ENCODE measurements around the gene MGAT5.

The MGAT5 gene

DNA sequence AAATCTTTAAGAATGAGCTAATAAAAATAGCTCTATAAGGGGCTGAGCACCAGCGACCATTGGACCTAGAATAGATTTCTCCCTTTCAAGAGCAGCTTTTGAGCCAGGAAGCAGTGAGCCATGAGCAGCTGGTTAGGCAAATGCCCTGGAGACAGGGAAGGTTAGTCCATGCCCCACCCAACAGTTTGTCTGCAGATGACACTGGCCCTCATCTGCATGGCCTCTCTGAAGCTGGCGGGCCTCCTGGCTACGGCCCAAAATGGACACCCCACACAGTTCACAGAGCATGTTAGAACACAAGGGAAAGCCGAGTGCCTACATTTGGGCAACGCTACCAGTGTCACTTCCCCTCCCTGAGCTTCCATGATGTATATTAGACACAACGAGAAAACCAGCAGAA lies 201.1 kb downstream of the MGAT5 start:
- no peak overlapping the region for H3K9ac ChIP-seq (ENCODE audit: low read depth, low read length)
- H3K4me1 ChIP-seq (ENCODE audit: insufficient read depth, low read length), result no peaks in the 10 kb centered on the region
- H3K36me3 ChIP-seq (ENCODE audit: insufficient read depth, low read length), result no peaks in the 10 kb centered on the region
- H3K9me3 ChIP-seq (ENCODE audit: control insufficient read depth, insufficient read depth, low read length), result no peaks in the 10 kb centered on the region

- Histone ChIP-seq H3K9ac (ENCODE audit: low read depth, low read length) (no peak overlapping the region), H3K36me3 (ENCODE audit: insufficient read depth, low read length) (no peaks in the 10 kb centered on the region), H3K9me3 (ENCODE audit: control insufficient read depth, insufficient read depth, low read length) (no peaks in the 10 kb centered on the region), H3K4me1 (ENCODE audit: insufficient read depth, low read length) (no peaks in the 10 kb centered on the region)
These were observed 201.6 kb downstream of the MGAT5 start for GRCh38 chr2:134455426-134455825.

GRCh38 chr2:134457353-134457752 lies 203.5 kb downstream of the MGAT5 start:
- Histone ChIP-seq H3K36me3 (ENCODE audit: insufficient read depth, low read length) (no peaks in the 10 kb centered on the region), H3K9me3 (ENCODE audit: control insufficient read depth, insufficient read depth, low read length) (no peaks in the 10 kb centered on the region), H3K9ac (ENCODE audit: low read depth, low read length) (no peak overlapping the region), H3K4me1 (ENCODE audit: insufficient read depth, low read length) (no peaks in the 10 kb centered on the region)

DNA sequence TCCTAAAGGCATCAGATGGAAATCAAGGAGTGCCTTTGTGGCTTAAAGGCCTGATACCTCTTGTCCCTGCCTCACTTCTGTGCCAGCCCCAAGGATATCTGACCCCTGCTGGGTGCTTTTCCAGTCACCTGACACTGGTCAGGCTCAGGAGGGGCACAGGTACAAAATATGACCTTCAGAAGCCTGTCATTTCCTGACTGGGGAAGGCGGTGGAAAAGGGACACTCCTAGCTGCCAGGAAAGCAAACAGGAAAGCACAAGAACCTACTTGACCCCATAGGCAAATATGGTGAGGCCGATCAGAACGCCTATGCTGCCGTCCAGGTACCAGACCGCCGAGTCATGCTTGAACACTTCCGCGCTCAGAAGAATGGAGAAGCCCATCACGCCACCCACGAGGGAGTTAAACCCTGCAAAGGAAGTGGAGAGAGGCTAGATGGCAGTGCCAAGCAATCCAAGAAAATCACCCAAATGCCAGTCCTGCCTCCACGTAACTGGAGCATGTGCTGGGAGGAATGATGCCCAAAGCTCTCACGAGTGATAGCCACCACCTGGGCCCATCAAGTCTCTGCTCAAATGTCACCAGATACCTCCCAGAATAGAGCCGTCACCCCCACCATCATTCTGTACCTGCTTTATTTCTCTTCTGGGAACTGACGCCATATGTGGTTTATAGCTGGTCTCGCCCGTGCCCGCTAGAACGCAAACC lies 204.0 kb downstream of the MGAT5 start:
- H3K4me1 ChIP-seq (ENCODE audit: insufficient read depth, low read length), result no peaks in the 10 kb centered on the region
- H3K9me3 ChIP-seq (ENCODE audit: control insufficient read depth, insufficient read depth, low read length), result no peaks in the 10 kb centered on the region
- H3K9ac ChIP-seq (ENCODE audit: low read depth, low read length), result no peak overlapping the region
- no peaks in the 10 kb centered on the region for H3K36me3 ChIP-seq (ENCODE audit: insufficient read depth, low read length)

DNA sequence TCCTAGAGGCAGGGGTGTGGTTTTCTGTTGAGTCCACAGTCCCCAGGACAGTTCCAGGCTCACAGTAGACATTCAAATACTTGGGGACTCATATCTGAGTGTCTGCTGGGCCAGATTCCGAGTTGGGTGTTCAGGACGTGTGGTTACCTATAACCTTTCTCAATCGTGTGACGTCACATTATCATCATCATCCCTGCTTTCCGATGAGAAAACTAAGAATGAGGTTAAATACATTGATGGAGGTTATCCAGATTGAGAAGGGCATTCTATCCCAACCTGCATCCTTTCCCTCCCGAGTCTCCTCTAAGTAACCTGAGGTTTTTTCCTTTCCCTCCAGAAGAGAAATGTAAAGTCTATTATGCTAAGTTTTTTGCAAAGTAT lies 204.6 kb downstream of the MGAT5 start:
- H3K4me1 ChIP-seq (ENCODE audit: insufficient read depth, low read length), result no peaks in the 10 kb centered on the region
- no peaks in the 10 kb centered on the region for H3K9me3 ChIP-seq (ENCODE audit: control insufficient read depth, insufficient read depth, low read length)
- no peak overlapping the region for H3K9ac ChIP-seq (ENCODE audit: low read depth, low read length)
- H3K36me3 ChIP-seq (ENCODE audit: insufficient read depth, low read length), result no peaks in the 10 kb centered on the region

DNA sequence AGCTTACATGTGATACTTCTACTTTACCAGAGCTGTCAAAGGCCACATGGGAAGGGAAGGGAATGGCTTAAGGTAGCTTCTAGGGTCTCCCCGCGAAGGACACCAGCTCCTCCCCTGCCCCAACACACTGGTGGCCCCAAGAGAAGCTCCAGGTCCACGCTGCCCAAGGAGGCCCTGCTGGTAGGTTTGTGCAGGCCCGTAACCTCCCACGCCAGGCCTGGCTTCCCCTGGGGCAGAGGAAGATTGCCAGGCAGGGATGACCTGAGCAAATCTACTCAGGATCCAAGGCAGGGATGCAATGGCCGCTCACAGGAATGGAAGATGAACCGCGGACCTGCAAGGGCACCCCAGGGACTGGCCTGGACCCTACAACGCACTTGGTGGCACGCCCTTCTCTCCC lies 205.1 kb downstream of the MGAT5 start:
- Histone ChIP-seq H3K9me3 (ENCODE audit: control insufficient read depth, insufficient read depth, low read length) (no peaks in the 10 kb centered on the region), H3K4me1 (ENCODE audit: insufficient read depth, low read length) (no peaks in the 10 kb centered on the region), H3K9ac (ENCODE audit: low read depth, low read length) (no peak overlapping the region), H3K36me3 (ENCODE audit: insufficient read depth, low read length) (no peaks in the 10 kb centered on the region)

- Histone ChIP-seq H3K9me3 (ENCODE audit: control insufficient read depth, insufficient read depth, low read length) (no peaks in the 10 kb centered on the region), H3K4me1 (ENCODE audit: insufficient read depth, low read length) (no peaks in the 10 kb centered on the region), H3K36me3 (ENCODE audit: insufficient read depth, low read length) (no peaks in the 10 kb centered on the region), H3K9ac (ENCODE audit: low read depth, low read length) (no peak overlapping the region)
These were observed 206.0 kb downstream of the MGAT5 start for GRCh38 chr2:134459706-134460406.

DNA sequence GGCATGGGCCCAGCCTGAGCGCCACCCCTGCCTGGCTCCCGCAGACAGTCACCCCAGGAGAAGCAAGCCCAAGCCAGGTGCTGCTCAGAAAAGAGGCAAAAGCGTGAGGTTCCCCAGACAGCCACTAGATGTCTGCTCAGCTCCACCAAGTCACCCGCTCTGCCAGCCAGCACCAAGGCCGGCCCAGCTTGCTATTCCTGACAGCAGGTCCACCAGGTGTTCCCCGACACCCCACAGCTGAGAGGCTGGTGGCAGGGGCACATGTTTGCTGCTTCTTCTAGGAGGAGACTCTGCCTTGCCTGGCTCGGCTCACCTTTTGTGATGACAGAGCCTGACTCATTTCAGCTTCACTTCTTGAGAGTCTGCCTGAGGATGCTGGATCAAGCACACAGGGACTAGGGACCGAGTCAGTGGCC lies 206.7 kb downstream of the MGAT5 start:
- no peak overlapping the region for H3K9ac ChIP-seq (ENCODE audit: low read depth, low read length)
- H3K36me3 ChIP-seq (ENCODE audit: insufficient read depth, low read length), result no peaks in the 10 kb centered on the region
- H3K4me1 ChIP-seq (ENCODE audit: insufficient read depth, low read length), result no peaks in the 10 kb centered on the region
- H3K9me3 ChIP-seq (ENCODE audit: control insufficient read depth, insufficient read depth, low read length), result no peaks in the 10 kb centered on the region

DNA sequence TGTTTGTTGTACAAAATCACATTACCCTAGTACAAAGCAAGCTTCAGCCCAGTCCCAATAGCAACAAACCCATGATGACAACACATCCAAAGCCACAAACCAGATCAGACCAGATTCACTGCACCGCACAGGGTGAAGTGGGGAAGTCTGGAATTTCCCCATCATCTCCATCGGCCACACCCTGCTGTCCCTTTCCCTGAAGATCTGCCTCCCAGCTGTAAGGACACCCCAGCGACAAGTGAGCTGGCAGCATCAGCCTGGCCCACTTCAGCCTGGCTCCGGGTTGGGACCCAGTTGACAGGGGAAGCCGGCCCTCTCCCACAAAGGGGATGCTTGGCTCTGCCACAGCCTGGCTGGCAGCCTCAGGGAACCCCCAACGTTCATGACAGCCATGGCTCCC lies 207.6 kb downstream of the MGAT5 start:
- Histone ChIP-seq H3K4me1 (ENCODE audit: insufficient read depth, low read length) (no peaks in the 10 kb centered on the region), H3K9ac (ENCODE audit: low read depth, low read length) (no peak overlapping the region), H3K36me3 (ENCODE audit: insufficient read depth, low read length) (no peaks in the 10 kb centered on the region), H3K9me3 (ENCODE audit: control insufficient read depth, insufficient read depth, low read length) (no peaks in the 10 kb centered on the region)

- Histone ChIP-seq H3K36me3 (ENCODE audit: insufficient read depth, low read length) (no peaks in the 10 kb centered on the region), H3K9ac (ENCODE audit: low read depth, low read length) (no peak overlapping the region), H3K9me3 (ENCODE audit: control insufficient read depth, insufficient read depth, low read length) (no peaks in the 10 kb centered on the region), H3K4me1 (ENCODE audit: insufficient read depth, low read length) (no peaks in the 10 kb centered on the region)
These were observed 208.4 kb downstream of the MGAT5 start for GRCh38 chr2:134462275-134462674.

GRCh38 chr2:134462791-134463698 lies 209.2 kb downstream of the MGAT5 start:
- no peaks in the 10 kb centered on the region for H3K9me3 ChIP-seq (ENCODE audit: control insufficient read depth, insufficient read depth, low read length)
- no peaks in the 10 kb centered on the region for H3K4me1 ChIP-seq (ENCODE audit: insufficient read depth, low read length)
- H3K36me3 ChIP-seq (ENCODE audit: insufficient read depth, low read length), result no peaks in the 10 kb centered on the region
- no peak overlapping the region for H3K9ac ChIP-seq (ENCODE audit: low read depth, low read length)

- Histone ChIP-seq H3K9me3 (ENCODE audit: control insufficient read depth, insufficient read depth, low read length) (no peaks in the 10 kb centered on the region), H3K36me3 (ENCODE audit: insufficient read depth, low read length) (no peaks in the 10 kb centered on the region), H3K9ac (ENCODE audit: low read depth, low read length) (no peak overlapping the region), H3K4me1 (ENCODE audit: insufficient read depth, low read length) (no peaks in the 10 kb centered on the region)
These were observed 209.8 kb downstream of the MGAT5 start for GRCh38 chr2:134463699-134464022.

- no peaks in the 10 kb centered on the region for H3K9me3 ChIP-seq (ENCODE audit: control insufficient read depth, insufficient read depth, low read length)
- H3K9ac ChIP-seq (ENCODE audit: low read depth, low read length), result no peak overlapping the region
- H3K36me3 ChIP-seq (ENCODE audit: insufficient read depth, low read length), result no peaks in the 10 kb centered on the region
- H3K4me1 ChIP-seq (ENCODE audit: insufficient read depth, low read length), result no peaks in the 10 kb centered on the region
These were observed 211.6 kb downstream of the MGAT5 start for GRCh38 chr2:134465228-134466105.

DNA sequence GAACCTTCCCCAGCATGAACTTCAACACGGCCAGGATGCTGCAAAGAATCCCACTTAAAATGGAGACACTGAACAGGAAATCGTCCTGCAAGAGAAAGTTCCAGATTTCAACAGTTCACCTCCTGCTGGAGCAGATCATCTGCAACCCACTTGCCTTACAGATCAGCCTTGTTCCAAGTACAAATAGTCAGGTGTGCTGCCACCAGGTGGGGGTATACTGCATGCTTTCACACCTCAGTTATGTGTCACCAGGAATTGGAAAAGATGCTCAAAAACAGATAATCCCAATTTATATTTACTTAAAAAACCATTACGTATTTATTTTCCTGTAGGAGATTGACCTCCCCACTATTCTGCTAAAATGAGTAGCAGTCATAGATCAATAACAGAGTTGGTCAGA lies 212.3 kb downstream of the MGAT5 start:
- H3K9ac ChIP-seq (ENCODE audit: low read depth, low read length), result no peak overlapping the region
- no peaks in the 10 kb centered on the region for H3K36me3 ChIP-seq (ENCODE audit: insufficient read depth, low read length)
- H3K9me3 ChIP-seq (ENCODE audit: control insufficient read depth, insufficient read depth, low read length), result no peaks in the 10 kb centered on the region
- no peaks in the 10 kb centered on the region for H3K4me1 ChIP-seq (ENCODE audit: insufficient read depth, low read length)

All from ES-I3 (cell line).